NT2/D1 (cell line): Measurements from ENCODE around the gene TOX2.

ENCODE experiments used
- YY1 ChIP-seq: IDR thresholded peaks from 2 replicates; pipeline ENCODE4 v1.6.1; 2011; ENCODE audit not compliant: insufficient read length, insufficient read depth
- ZNF274 ChIP-seq: IDR thresholded peaks from 2 replicates; pipeline ENCODE4 v1.6.1; 2011; ENCODE audit warnings: mild to moderate bottlenecking, low read depth, low read length

DNA sequence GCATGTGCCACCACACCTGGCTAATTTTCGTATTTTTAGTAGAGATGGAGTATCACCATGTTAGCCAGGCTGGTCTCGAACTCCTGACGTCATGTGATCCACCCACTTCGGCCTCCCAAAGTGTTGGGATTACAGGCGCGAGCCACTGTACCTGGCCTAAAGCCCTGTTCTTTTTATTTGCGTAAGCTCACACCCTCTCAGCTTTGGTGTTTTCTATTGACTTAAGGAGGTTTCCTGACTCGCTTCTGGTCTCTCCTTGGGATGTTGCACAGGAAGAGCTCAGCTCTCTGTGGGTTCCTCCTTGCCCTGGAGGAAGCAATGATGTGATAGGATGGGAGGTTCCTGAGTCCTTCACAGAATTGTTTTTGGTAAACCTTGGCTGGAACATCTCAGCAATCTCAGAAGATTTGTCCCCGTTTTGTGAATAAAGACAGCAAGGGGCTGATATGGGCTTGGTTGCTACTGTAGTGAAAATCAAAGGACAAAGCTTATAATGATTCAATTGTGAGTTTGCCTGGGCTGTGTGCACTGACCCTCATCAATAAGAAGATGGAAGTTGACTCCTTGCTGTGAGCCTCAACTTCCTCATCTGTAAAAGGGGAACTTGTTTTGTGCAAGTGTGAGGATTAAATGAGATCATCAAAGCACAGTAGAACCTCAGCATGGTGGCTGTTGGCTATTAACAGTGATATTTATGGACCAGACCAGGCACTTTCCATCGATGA, 27.0 kb downstream of the TOX2 start:
- no peak for TF ChIP-seq YY1
- no peak for TF ChIP-seq ZNF274
